Activated gamma-delta T cell (primary cell): ENCODE data around the gene COL28A1.
"Not testable (repeated sequence)": the region's sequence is repeated elsewhere in the genome, so short reads cannot be mapped to it uniquely, and the experiment has no call there.

Experiments used
- DNase-seq: peaks from one replicate; lab custom pipeline; 2025; lab: John Stamatoyannopoulos, UW

Gene COL28A1

GRCh38 chr7:7464991-7465765, 70.5 kb downstream of the COL28A1 start:
- not testable (repeated sequence) for DNase-seq

- no peak for DNase-seq
Observed at GRCh38 chr7:7454000-7454399, 81.7 kb downstream of the COL28A1 start.

GRCh38 chr7:7452652-7453051, 83.0 kb downstream of the COL28A1 start:
- DNase-seq = no peak

DNA sequence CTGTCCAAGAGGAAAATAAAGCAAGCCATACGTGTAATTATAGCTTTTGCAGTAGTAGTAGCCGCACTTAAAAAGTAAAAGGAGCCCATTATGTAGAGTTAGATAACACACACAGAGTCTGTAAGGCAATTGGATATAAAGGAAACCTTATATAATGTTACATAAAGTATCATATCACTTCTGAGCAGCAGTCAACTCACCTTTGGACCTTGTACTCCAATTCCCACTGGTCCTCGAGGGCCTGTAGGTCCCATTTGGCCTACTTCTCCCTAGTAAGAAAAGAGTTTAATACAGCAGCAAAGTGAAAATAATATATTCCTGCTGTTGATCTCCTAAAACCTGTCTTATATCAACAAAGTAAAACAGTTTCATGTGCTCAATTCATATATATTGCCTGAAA, 83.6 kb downstream of the COL28A1 start:
- no peak for DNase-seq

DNA sequence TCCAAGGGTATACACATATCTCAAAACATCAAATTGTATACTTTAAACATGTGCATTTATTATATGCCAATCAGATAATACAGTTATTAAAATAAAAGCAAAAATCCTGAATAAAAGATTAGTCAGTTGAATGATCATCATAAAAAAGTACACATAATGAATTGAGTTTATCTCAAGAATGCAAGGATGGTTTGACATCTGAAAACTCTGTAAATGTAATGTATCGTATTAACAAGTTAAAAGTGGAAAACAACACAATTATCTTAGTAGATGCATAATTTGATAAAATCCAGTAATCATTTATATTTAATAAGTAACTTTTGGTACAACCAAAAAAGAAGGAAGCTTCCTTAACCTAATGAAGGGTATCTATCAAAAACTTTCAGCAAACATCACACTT, 86.6 kb downstream of the COL28A1 start:
- no peak for DNase-seq

GRCh38 chr7:7446616-7447015, 89.1 kb downstream of the COL28A1 start:
- DNase-seq = no peak

- DNase-seq = no peak
Observed at GRCh38 chr7:7443806-7444350, 91.8 kb downstream of the COL28A1 start.

GRCh38 chr7:7439564-7439963, 96.1 kb downstream of the COL28A1 start:
- DNase-seq = no peak

DNA sequence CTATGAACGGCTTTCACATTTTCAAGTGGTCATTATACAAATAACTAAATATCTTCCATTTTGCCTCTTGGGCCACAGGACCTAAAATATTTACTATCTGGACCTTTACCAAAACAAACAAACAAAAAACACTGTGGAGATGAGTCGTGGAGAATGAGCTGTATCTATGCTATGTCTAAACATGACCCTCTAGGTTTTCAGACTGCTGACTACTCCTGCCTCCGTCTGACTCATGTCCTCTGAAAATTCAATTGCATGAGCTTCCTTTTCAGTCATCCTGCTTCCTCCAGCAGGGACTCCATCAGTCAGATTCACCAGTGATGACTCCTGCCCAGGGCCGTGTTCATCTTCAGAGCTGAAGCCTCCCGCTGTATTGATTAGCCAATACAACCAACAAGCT, 96.8 kb downstream of the COL28A1 start:
- no peak for DNase-seq

GRCh38 chr7:7435978-7436377, 99.7 kb downstream of the COL28A1 start:
- DNase-seq = no peak

DNA sequence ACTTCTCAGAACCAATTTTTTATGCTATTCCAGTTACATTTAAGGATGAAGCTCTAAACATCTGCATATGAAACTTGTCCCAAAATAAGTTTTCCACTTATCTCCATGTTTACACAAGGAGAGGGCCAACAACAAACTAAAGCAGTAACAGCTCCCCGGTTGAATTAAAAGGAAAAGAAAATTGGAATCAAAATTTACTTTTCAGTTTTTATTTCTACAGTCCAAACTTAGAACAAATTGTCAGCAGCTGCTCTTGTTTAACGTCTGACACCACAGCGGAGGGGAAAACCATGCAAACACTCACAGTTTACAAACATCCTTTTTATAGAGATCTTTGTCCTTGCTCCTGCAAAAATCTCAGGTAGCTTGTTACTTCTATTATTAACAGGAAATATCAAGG, 101.3 kb downstream of the COL28A1 start:
- DNase-seq = no peak

DNA sequence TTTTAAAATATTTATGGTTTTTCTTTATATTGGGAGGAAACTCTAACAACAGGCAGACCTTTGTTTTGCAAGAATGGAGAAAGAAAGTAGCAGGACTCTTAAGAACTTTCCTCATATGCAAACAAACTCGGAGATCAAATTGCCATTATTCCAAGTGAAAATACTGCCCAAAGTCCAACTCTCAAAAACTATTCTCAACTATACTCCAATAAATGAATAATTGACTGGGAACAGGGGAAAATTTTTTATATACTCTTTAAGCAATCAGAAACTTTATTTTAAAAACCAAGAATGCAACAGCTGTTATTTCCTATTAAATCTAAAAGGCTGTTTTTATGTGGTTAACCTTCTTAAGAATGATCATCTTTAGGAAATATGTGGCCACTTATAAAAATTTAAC, 101.9 kb downstream of the COL28A1 start:
- no peak for DNase-seq

DNA sequence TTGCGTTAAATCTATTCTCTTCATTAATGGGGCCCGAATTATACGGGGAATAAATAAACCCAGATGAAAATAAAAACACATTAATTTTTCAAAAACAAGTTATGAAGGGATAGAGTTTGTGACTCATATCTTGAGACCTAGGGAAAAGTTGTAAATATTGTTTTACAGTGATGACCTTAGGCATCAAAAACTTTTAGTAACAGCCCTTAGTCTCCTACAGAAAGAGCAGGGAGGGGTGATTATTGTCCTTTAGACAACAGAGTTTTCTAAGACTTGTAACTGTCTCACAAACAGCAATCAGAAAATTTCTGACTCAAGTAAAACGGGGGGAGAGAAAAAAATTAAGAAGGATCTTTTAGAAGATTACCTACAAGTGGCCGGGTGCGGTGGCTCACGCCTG, 102.7 kb downstream of the COL28A1 start:
- DNase-seq = no peak

GRCh38 chr7:7428806-7429205, 106.9 kb downstream of the COL28A1 start:
- DNase-seq = no peak

DNA sequence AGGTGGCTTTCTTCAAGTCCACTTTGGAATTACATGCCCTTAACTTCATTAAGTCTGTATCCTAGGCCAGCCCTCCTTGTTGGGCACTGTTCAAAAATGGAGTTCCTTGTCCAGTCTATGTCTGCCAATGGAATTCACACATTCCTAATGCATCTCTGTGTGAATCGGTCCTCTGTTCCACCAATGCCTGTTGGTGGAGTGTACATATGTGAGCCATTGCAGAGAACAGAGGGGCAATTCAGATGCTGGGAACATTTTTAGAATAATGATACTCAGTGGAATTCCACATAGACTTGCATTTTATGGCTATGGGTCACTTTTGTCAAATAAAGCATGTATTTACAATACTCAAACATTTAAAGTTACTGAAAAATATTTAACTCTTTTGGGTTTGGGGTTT, 108.3 kb downstream of the COL28A1 start:
- DNase-seq = no peak

DNA sequence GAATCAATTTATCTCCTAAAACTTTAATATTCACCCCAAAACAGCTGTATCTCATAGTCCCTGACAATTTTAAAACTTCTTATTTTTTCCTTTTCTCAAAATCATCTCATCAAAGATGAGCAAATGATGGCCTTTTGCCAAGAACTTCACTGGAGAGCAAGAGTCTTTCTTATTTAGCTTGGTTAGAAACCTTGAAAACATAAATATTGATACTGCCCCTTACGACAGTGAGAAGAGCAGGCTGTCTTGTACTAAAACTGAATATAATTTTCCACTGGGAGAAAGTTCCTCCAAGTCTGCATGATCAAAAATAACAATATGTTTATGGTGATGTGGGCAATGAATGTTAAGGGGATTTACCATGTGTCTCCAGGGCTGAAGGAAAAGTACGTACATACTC, 109.0 kb downstream of the COL28A1 start:
- no peak for DNase-seq

GRCh38 chr7:7425321-7425720, 110.4 kb downstream of the COL28A1 start:
- DNase-seq = no peak

DNA sequence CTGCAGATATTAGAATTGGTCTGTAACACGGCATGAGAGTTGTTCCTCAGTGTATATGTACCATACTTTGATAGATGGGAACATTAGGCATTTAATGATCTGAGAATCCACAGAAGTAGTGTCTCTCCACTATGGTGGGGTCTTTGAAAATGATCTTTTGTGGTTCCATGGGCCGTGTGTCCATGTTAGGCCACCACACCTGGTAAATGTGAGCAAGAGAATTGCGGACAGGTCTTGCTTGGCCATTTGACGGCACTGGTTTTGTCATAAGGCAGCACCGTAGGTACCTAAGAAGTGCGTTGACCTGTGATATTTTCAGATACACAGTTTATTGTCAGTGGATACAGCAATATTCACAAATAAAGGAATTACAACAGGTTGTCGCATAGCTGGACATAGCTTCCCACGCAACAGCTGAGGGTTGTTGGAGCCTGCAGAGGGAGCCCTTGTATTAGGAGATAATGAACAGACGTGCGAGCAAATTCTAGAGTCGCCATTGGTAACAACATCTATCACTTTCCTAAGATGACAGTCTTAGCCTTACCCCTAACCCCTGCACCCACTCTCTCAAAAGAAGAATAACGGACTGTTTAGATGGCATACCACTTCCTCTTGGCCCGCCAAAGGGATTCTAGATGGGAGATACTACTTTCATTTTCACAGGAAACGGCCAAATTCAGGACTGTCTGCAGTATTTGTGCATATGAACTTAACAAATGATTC, 111.4 kb downstream of the COL28A1 start:
- DNase-seq = no peak

DNA sequence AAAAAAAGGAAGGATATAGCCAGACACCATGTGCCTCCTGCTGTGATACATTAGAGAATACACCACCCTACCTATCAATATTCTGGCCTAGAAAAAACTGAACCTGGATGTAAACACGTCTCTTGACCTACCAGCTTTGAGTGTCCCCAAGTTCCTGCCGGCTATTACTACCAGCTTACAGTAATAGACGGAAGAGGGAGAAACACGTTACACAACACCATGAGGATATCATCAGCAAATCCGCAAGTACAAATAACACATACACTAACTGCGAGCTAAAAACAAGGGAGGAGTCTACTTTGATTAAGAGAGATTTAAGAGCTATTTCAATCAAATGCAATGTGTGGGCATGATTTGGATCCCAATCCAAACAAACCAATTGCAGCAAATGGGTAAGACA, 113.0 kb downstream of the COL28A1 start:
- DNase-seq = no peak

DNA sequence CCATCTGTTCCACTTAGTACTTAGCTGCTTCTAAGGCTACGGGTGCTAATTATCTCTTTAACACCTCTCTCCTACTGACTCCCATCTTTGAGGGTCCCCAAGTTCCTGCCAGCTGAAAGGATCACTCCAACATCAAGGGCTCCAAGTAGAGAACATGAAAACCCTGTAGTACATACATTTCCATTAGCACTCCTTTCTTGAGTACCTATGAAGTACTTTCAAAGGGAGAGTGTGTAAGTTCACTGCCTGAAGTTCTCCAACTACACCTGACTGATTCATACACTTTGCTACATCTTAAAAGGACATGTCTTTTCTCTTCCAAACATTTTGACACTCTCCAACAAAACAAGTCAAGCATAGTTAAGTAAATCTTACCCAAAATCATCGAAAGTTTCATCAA, 113.8 kb downstream of the COL28A1 start:
- no peak for DNase-seq

DNA sequence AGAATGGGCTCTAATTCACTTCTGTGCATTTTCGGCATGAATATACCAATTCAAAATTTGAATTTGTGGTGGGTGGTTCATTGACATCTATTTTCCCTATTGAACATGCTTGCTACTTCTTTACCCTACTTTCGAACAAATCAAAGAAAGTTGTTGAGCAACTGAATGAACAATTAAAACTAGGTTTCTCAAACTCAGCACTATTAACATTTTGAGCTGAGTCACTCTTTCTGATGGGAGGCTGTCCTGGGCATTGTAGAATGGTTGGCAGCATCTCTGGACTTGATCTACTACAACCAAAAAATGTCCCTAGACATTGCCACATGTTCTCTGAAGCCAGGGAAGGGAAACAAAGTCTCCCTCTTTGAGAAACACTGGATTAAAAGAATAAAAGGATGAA, 116.7 kb downstream of the COL28A1 start:
- DNase-seq = no peak

DNA sequence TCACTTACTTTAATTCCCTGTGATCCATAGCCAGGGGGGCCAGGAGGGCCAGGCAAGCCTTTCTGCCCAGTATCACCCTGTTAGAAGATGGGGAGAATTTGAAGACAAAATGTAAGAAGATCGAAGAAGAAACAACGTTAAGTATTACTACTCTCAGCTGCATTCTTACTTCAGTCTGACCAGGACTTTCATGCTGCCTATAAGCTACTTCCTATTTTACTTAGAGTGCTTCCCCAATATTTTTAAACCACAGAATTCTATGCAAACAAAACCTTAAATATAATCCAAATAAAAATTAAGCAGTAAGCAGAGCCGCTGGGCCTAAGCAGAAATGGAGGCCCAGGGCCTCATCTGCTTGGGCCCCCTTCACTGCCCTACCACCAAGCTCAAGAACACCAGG, 117.8 kb downstream of the COL28A1 start:
- no peak for DNase-seq

- no peak for DNase-seq
Observed at GRCh38 chr7:7417414-7417813, 118.3 kb downstream of the COL28A1 start.
